Caco-2 (cell line): ENCODE measurements around the gene RTKN. TPM values are rescaled to one million over a fixed set of nuclear protein-coding genes. Genes with fewer than 3 reads are reported as not detected.

Source experiments
- BruUV-seq: library from RNA; stranded (reverse); fragments of 400-500 nt; replicated peaks from 2 replicates; lab custom pipeline; 2021; lab: Mats Ljungman, UMichigan
- CTCF ChIA-PET: fragments of 300-600 bp; sonication (Branson Sonifier 250); formaldehyde crosslinking; loops from one replicate; lab custom pipeline; 2022; ENCODE audit warnings: antibody characterized with exemption; lab: Charles Lee
- POLR2A ChIA-PET: fragments of 300-600 bp; sonication (Branson Sonifier 250); formaldehyde crosslinking; loops from one replicate; lab custom pipeline; 2022; ENCODE audit warnings: antibody characterized with exemption; lab: Charles Lee
- DNase-seq, 2 experiments: peaks; one replicate each; pipeline versions ENCODE4 v3.0.0 to v3.0.0-alpha.2; 2020 to 2022
- H3K27me3 ChIP-seq: replicated peaks from 2 replicates; pipeline ENCODE4 v1.6.0; 2011; ENCODE audit warnings: low read length; ENCODE audit not compliant: control insufficient read depth, insufficient read depth
- H3K36me3 ChIP-seq: 2 replicates; pipeline ENCODE4 v1.5.1; 2011; ENCODE audit warnings: low read length; ENCODE audit not compliant: control insufficient read depth, insufficient read depth
- H3K4me1 ChIP-seq: fragments of 250-450 bp; sonication (Bioruptor Pico); 2 replicates; pipeline ENCODE4 v1.5.1; 2020; ENCODE audit warnings: mild to moderate bottlenecking
- H3K4me3 ChIP-seq: 2 replicates; pipeline ENCODE4 v1.5.1; 2011; ENCODE audit warnings: low read depth, mild to moderate bottlenecking, control low read depth, low read length
- H3K9me3 ChIP-seq: fragments of 250-450 bp; sonication (Bioruptor Pico); 2 replicates; pipeline ENCODE4 v1.5.1; 2020; ENCODE audit warnings: mild to moderate bottlenecking, moderate library complexity
- H3K27ac Mint-ChIP-seq: one replicate; pipeline ENCODE4 v1.8.0; 2022; ENCODE audit warnings: mixed read lengths; ENCODE audit not compliant: unreplicated experiment
- H3K27me3 Mint-ChIP-seq: one replicate; pipeline ENCODE4 v1.8.0; 2022; ENCODE audit warnings: mixed read lengths; ENCODE audit not compliant: insufficient read depth, unreplicated experiment
- H3K36me3 Mint-ChIP-seq: one replicate; pipeline ENCODE4 v1.8.0; 2022; ENCODE audit warnings: mild to moderate bottlenecking, mixed read lengths; ENCODE audit not compliant: insufficient read depth, unreplicated experiment
- H3K4me1 Mint-ChIP-seq: one replicate; pipeline ENCODE4 v1.8.0; 2022; ENCODE audit warnings: low read depth, mixed read lengths; ENCODE audit not compliant: unreplicated experiment
- H3K4me3 Mint-ChIP-seq: one replicate; pipeline ENCODE4 v1.8.0; 2022; ENCODE audit warnings: mild to moderate bottlenecking, moderate library complexity, mixed read lengths; ENCODE audit not compliant: unreplicated experiment
- H3K9me3 Mint-ChIP-seq: one replicate; pipeline ENCODE4 v1.8.0; 2022; ENCODE audit warnings: mixed read lengths; ENCODE audit not compliant: unreplicated experiment
- intact Hi-C: fragments of 100-400 bp; cut with micrococcal nuclease; formaldehyde crosslinking; loops from one replicate; pipeline ENCODE4 v1.10.0; 2022; ENCODE audit not compliant: unreplicated experiment
- total RNA-seq: library from RNA; stranded (reverse); gene quantifications from 2 replicates; pipeline ENCODE4 v1.2.3, GENCODE V29; 2022
- TF ChIP-seq, protein P1 (sequence below), 2 experiments: fragments of 200-600 bp in 1 of 2; IDR thresholded peaks; 1 replicate in 1 of 2; 2 replicates in 1 of 2; pipeline versions ENCODE4 v1.5.1 to v1.8.0; 2011 to 2022; ENCODE audit warnings: antibody characterized with exemption in 1 of 2, control low read depth in 1 of 2, inconsistent platforms in 1 of 2, low read depth in 1 of 2, low read length in 1 of 2, mild to moderate bottlenecking in 1 of 2, moderate library complexity in 1 of 2; ENCODE audit not compliant: insufficient read depth in 1 of 2, severe bottlenecking in 1 of 2, unreplicated experiment in 1 of 2

Gene RTKN
- total RNA-seq, 1 experiment from 2014 or later = 123 TPM

DNA sequence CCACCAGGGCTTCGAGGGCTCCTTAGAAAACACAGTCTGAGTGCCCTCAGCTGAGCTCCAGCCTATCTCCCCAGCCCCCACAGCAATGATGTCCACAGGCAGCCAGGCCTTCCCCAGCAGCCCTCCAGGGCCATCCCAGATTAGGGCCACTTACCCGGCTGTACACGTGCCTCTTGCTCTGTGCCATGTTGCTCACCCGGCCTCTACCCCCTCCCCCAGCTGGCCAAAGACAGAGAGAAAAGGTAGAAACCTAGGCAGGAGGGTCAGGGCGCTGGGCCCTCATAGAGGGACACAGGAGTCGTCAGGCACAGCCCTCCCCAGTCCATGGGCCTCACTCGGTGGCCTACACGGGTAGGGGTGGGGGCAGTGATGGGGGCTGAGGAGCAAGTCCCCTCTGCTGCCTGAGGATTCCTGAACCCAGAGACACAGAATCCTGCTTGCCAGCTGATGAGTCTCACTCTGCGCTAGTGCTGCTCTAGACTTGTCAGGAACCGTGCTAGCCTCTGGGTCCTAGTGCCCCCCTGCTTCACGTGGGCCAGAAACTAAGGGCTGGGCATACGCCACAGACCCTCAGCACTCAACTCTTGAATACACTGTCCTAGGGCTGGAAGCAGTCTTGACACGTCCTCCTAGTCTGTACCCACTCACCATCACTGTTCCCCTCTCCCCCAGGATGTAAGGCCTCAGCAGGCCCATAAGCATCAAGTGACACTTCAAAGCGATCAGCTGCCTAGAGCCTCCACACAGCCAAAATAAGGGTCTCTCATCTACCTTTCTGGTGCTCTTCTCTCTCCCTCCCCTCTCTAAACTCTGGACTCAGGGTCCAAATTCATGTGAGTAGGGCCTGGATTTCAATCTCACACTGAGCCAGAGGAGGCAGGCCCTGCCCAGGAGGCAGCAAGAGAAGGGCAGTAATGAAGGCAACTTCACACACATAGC is 61.6 kb downstream of the RTKN start, which contains the start of gene DCTN1:
TSS of gene DCTN1 (minus strand) at position 461 of the 939 bp plus-strand sequence. CDS start at position 187, 274 bp downstream.
- POLR2A ChIA-PET = no interaction called here

DNA sequence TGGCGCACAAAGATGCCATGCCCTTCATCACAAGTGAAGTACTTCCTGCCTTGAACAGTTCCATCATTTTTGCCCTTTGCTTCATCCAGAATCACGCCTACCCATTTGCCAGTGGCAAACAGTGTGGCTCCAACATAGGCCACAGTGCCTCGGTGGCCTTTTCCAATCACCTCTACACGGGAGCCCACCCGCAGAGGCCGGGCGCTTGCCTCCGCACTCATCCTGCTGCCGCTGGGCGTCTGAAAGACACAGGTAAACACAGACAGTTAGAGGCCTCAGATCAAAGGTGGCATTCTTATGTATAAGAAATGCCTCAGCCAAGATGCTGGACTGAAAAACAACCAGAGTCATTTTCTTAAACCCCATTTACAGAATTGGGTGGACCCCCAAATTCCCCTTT is 63.7 kb downstream of the RTKN start:
- ChIA-PET POLR2A (no interaction called here), CTCF (no interaction called here)
- Mint-ChIP-seq H3K4me3 (no peak overlapping the region), H3K4me1 (no peaks in the 10 kb centered on the region), H3K36me3 (peaks cover 25% of the 10 kb centered on the region), H3K27ac (no peak overlapping the region), H3K9me3 (no peaks in the 10 kb centered on the region), H3K27me3 (no peaks in the 10 kb centered on the region)
- H3K36me3 ChIP-seq = peaks cover 2% of the 10 kb centered on the region
- no peak for DNase-seq
- no TSS peak for BruUV-seq
- H3K4me3 ChIP-seq = no peak overlapping the region
- no peaks in the 10 kb centered on the region for H3K4me1 ChIP-seq
- H3K9me3 ChIP-seq = no peaks in the 10 kb centered on the region
- no peaks in the 10 kb centered on the region for H3K27me3 ChIP-seq
- TF ChIP-seq, protein P1, sequence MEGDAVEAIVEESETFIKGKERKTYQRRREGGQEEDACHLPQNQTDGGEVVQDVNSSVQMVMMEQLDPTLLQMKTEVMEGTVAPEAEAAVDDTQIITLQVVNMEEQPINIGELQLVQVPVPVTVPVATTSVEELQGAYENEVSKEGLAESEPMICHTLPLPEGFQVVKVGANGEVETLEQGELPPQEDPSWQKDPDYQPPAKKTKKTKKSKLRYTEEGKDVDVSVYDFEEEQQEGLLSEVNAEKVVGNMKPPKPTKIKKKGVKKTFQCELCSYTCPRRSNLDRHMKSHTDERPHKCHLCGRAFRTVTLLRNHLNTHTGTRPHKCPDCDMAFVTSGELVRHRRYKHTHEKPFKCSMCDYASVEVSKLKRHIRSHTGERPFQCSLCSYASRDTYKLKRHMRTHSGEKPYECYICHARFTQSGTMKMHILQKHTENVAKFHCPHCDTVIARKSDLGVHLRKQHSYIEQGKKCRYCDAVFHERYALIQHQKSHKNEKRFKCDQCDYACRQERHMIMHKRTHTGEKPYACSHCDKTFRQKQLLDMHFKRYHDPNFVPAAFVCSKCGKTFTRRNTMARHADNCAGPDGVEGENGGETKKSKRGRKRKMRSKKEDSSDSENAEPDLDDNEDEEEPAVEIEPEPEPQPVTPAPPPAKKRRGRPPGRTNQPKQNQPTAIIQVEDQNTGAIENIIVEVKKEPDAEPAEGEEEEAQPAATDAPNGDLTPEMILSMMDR (IDR thresholded peaks at IDR 0.05; ENCODE audit: insufficient read depth in 1 of 2, low read depth in 1 of 2, low read length in 1 of 2, severe bottlenecking in 1 of 2, unreplicated experiment in 1 of 2) = no peak
- intact Hi-C loops = no loop called here

More for the DNA sequence above, 61.6 kb downstream of the RTKN start, which contains the start of gene DCTN1:
- no peak within 1 kb of the TSS for H3K4me3 ChIP-seq
- CTCF ChIA-PET = interaction anchor here (1.3 kb wide), 1 partner anchor 12 kb away, joined by 4 read pairs; no protein-coding TSS in a partner anchor
- Mint-ChIP-seq H3K36me3 (peaks cover 26% of the 10 kb centered on the region), H3K4me1 (no peaks in the 10 kb centered on the region), H3K27me3 (no peaks in the 10 kb centered on the region), H3K9me3 (no peaks in the 10 kb centered on the region), H3K27ac (no peak within 1 kb of the TSS), H3K4me3 (no peak within 1 kb of the TSS)
- intact Hi-C loops = no loop called here
- BruUV-seq = no TSS peak
- TF ChIP-seq, protein P1 (IDR thresholded peaks at IDR 0.05; ENCODE audit: insufficient read depth in 1 of 2, low read depth in 1 of 2, low read length in 1 of 2, severe bottlenecking in 1 of 2, unreplicated experiment in 1 of 2) = no peak
- no peaks in the 10 kb centered on the region for H3K27me3 ChIP-seq
- H3K36me3 ChIP-seq = peaks cover 2% of the 10 kb centered on the region
- H3K9me3 ChIP-seq = no peaks in the 10 kb centered on the region
- H3K4me1 ChIP-seq = peaks cover 4% of the 10 kb centered on the region; the same call in 1 of the 2 replicates
- no peak for DNase-seq

DNA sequence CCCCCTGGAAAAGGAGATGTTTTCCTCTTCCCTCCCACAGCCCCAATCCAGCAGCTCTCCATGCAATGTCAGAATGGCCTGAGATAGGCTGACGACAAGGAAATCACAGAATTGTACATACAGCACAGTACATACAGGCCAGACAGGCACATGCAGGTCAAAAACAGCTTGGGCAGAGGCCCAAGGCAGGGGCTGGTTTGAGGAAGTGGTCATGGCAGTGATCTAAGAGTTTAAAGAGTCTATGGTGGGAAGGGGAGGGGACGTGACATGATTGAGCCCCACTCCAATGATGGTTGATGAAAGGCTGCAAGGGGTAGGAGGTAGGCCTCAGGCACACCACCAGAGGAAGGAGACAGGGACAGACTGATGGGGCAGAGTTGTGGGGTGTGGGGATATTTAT is 65.9 kb downstream of the RTKN start:
- H3K4me1 Mint-ChIP-seq = no peaks in the 10 kb centered on the region
- POLR2A ChIA-PET = no interaction called here

More for the DNA sequence above, 65.9 kb downstream of the RTKN start:
- H3K27ac Mint-ChIP-seq = no peak overlapping the region
- no peak for DNase-seq
- Histone ChIP-seq H3K36me3 (peaks cover 2% of the 10 kb centered on the region), H3K4me1 (no peaks in the 10 kb centered on the region), H3K27me3 (no peaks in the 10 kb centered on the region), H3K9me3 (no peaks in the 10 kb centered on the region), H3K4me3 (no peak overlapping the region)
- H3K9me3 Mint-ChIP-seq = no peaks in the 10 kb centered on the region
- TF ChIP-seq, protein P1 (IDR thresholded peaks at IDR 0.05; ENCODE audit: insufficient read depth in 1 of 2, low read depth in 1 of 2, low read length in 1 of 2, severe bottlenecking in 1 of 2, unreplicated experiment in 1 of 2) = no peak
- BruUV-seq = no TSS peak
- peaks cover 17% of the 10 kb centered on the region for H3K36me3 Mint-ChIP-seq
- intact Hi-C loops = no loop called here
- H3K4me3 Mint-ChIP-seq = no peak overlapping the region
- CTCF ChIA-PET = no interaction called here
- no peaks in the 10 kb centered on the region for H3K27me3 Mint-ChIP-seq

Other genes starting within 250 kb of the RTKN start
- 416 and 470 TPM in 2 replicates for gene MTHFD2, start 243.3 kb downstream of the RTKN start, total RNA-seq
- 1.9 and 2.2 TPM in 2 replicates for gene SLC4A5, start 98.5 kb downstream of the RTKN start, total RNA-seq
- gene DCTN1, start 61.6 kb downstream of the RTKN start, total RNA-seq = 132 and 139 TPM in 2 replicates
- 0.84 and 1.7 TPM in 2 replicates for gene C2orf81, start 20.3 kb downstream of the RTKN start, total RNA-seq
- 8.4 and 9.9 TPM in 2 replicates for gene WDR54, start 20.2 kb downstream of the RTKN start, total RNA-seq
- gene INO80B, start 13.2 kb upstream of the RTKN start, total RNA-seq = 25.2 and 29.1 TPM in 2 replicates
- 53.4 and 54.8 TPM in 2 replicates for gene WBP1, start 16.5 kb upstream of the RTKN start, total RNA-seq
- 70.5 and 71.1 TPM in 2 replicates for gene MOGS, start 23.4 kb upstream of the RTKN start, total RNA-seq
- gene MRPL53, start 30.7 kb upstream of the RTKN start, total RNA-seq = 88.4 and 102 TPM in 2 replicates
- gene CCDC142, start 41.1 kb upstream of the RTKN start, total RNA-seq = 39.0 and 47.1 TPM in 2 replicates
- 31.3 and 32.4 TPM in 2 replicates for gene TTC31, start 41.1 kb upstream of the RTKN start, total RNA-seq
- 11.1 and 11.4 TPM in 2 replicates for gene LBX2, start 57.7 kb upstream of the RTKN start, total RNA-seq
- 27.0 and 29.7 TPM in 2 replicates for gene PCGF1, start 65.8 kb upstream of the RTKN start, total RNA-seq
- gene TLX2, start 72.5 kb upstream of the RTKN start, total RNA-seq = 0.68 and 0.72 TPM in 2 replicates
- 0.50 and 1.4 TPM in 2 replicates for gene DQX1, start 84.3 kb upstream of the RTKN start, total RNA-seq
- 154 and 156 TPM in 2 replicates for gene AUP1, start 87.8 kb upstream of the RTKN start, total RNA-seq
- gene HTRA2, start 88.0 kb upstream of the RTKN start, total RNA-seq = 27.0 and 27.3 TPM in 2 replicates
- gene LOXL3, start 112.0 kb upstream of the RTKN start, total RNA-seq = 13.8 and 15.9 TPM in 2 replicates
- 5.1 and 5.5 TPM in 2 replicates for gene DOK1, start 112.8 kb upstream of the RTKN start, total RNA-seq
- not detected in 2 replicates for gene M1AP, start 206.4 kb upstream of the RTKN start, total RNA-seq
- 6.2 and 7.6 TPM in 2 replicates for gene SEMA4F, start 212.3 kb upstream of the RTKN start, total RNA-seq